ENCODE data around the gene ANAPC15. TPM values are rescaled to one million over a fixed set of nuclear protein-coding genes. Genes with fewer than 3 reads are reported as not detected.
A peak's percentile ranks its signal among the peaks of the same experiment; 100 is the strongest.

ANAPC15 gene
- total RNA-seq = 10 to 100 TPM; 22.0 to 38.3 (median 29.7) TPM
- 39.3 TPM for total RNA-seq (2013)

- H3K27me3 Mint-ChIP-seq (ENCODE audit: low read depth in 2 of 2) = peaks cover 7 to 23% of the 10 kb centered on the region in 2 donors
- under 1% methylated on average over 49 of the region's 49 CpGs for WGBS (ENCODE audit: insufficient coverage)
- Histone ChIP-seq H3K27me3 (ENCODE audit: control insufficient read depth, insufficient read depth, low read length) (no peaks in the 10 kb centered on the region), H3K27ac (ENCODE audit: low read length) (peak within 1 kb of the TSS; percentile 90), H3K9me3 (ENCODE audit: control insufficient read depth, insufficient read depth, low read length) (no peaks in the 10 kb centered on the region), H3K36me3 (ENCODE audit: control insufficient read depth, insufficient read depth, low read length) (peaks cover 2% of the 10 kb centered on the region), H3K4me1 (ENCODE audit: control insufficient read depth, insufficient read depth, low read length) (peaks cover 19% of the 10 kb centered on the region), H3K4me3 (ENCODE audit: low read length) (peak within 1 kb of the TSS; percentile 69)
- peak; percentile 88 to 95 (median 88) for ATAC-seq
- peaks cover 20 to 24% of the 10 kb centered on the region in 2 donors for H3K4me1 Mint-ChIP-seq
- H3K36me3 Mint-ChIP-seq = no peaks in the 10 kb centered on the region
- H3K9me3 Mint-ChIP-seq = no peaks in the 10 kb centered on the region
- intact Hi-C loops (cut with micrococcal nuclease) = loop anchor here (1.0 to 2.0 kb wide), 4 partner anchors 9 to 184 kb away; partner anchors contain the start of genes LAMTOR1, LRRC51, NUMA1 and XNDC1N
- peak within 1 kb of the TSS; percentile 94 for H3K4me3 Mint-ChIP-seq
- no peak for TF ChIP-seq CTCF (IDR thresholded peaks at IDR 0.05)
- peak; percentile 95 to 100 for DNase-seq
- H3K27ac Mint-ChIP-seq = peak within 1 kb of the TSS; percentile 95 to 96
These were observed at the start of gene ANAPC15 for GRCh38 chr11:72112143-72112977. TSS of gene ANAPC15 (minus strand) at chr11:72112695. CDS start at chr11:72111276, 1,419 bp downstream.

- Mint-ChIP-seq H3K27me3 (ENCODE audit: low read depth in 2 of 2) (peaks cover 21 to 29% of the 10 kb centered on the region in 2 donors), H3K36me3 (no peaks in the 10 kb centered on the region), H3K4me1 (no peaks in the 10 kb centered on the region), H3K9me3 (no peaks in the 10 kb centered on the region), H3K4me3 (no peak overlapping the region), H3K27ac (no peak overlapping the region)
- TF ChIP-seq CTCF (IDR thresholded peaks at IDR 0.05) = no peak
- H3K4me3 ChIP-seq (ENCODE audit: low read length) = no peak overlapping the region
- intact Hi-C loops (cut with micrococcal nuclease) = no loop called here
- DNase-seq (no peak), ATAC-seq (no peak)
- 79% methylated on average over 2 of the region's 2 CpGs for WGBS (ENCODE audit: insufficient coverage)
- no peaks in the 10 kb centered on the region for H3K4me1 ChIP-seq (ENCODE audit: control insufficient read depth, insufficient read depth, low read length)
- no peaks in the 10 kb centered on the region for H3K27me3 ChIP-seq (ENCODE audit: control insufficient read depth, insufficient read depth, low read length)
- no peaks in the 10 kb centered on the region for H3K36me3 ChIP-seq (ENCODE audit: control insufficient read depth, insufficient read depth, low read length)
- H3K27ac ChIP-seq (ENCODE audit: low read length) = no peak overlapping the region
- H3K9me3 ChIP-seq (ENCODE audit: control insufficient read depth, insufficient read depth, low read length) = no peaks in the 10 kb centered on the region
These were observed 47.8 kb upstream of the ANAPC15 start for GRCh38 chr11:72160319-72160718.

- H3K9me3 ChIP-seq (ENCODE audit: control insufficient read depth, insufficient read depth, low read length) = no peaks in the 10 kb centered on the region
- no peak overlapping the region for H3K27ac ChIP-seq (ENCODE audit: low read length)
- no peaks in the 10 kb centered on the region for H3K27me3 ChIP-seq (ENCODE audit: control insufficient read depth, insufficient read depth, low read length)
- Mint-ChIP-seq H3K4me1 (no peaks in the 10 kb centered on the region), H3K36me3 (no peaks in the 10 kb centered on the region), H3K27me3 (ENCODE audit: low read depth in 2 of 2) (peaks cover 18 to 21% of the 10 kb centered on the region in 2 donors), H3K27ac (no peak overlapping the region), H3K4me3 (no peak overlapping the region), H3K9me3 (no peaks in the 10 kb centered on the region)
- H3K4me3 ChIP-seq (ENCODE audit: low read length) = no peak overlapping the region
- ATAC-seq (no peak), DNase-seq (no peak)
- no peaks in the 10 kb centered on the region for H3K4me1 ChIP-seq (ENCODE audit: control insufficient read depth, insufficient read depth, low read length)
- intact Hi-C loops (cut with micrococcal nuclease) = no loop called here
- WGBS (ENCODE audit: insufficient coverage) = 100% methylated on average over 2 of the region's 4 CpGs
- H3K36me3 ChIP-seq (ENCODE audit: control insufficient read depth, insufficient read depth, low read length) = no peaks in the 10 kb centered on the region
- no peak for TF ChIP-seq CTCF (IDR thresholded peaks at IDR 0.05)
These were observed 44.6 kb upstream of the ANAPC15 start for GRCh38 chr11:72157131-72157530.
